Stimulated activated CD4-positive, alpha-beta T cell treated with anti-CD3 and anti-CD28 coated beads, Interleukin-4, amount 100 ng/mL, for 48 hours (primary cell): ENCODE data around the gene METRN.

Source experiments
- DNase-seq, 2 donors: peaks; one replicate each; pipeline ENCODE4 v3.0.0-alpha.2; 2020; ENCODE audit warnings: low read depth in 2 of 2

Gene METRN

DNA sequence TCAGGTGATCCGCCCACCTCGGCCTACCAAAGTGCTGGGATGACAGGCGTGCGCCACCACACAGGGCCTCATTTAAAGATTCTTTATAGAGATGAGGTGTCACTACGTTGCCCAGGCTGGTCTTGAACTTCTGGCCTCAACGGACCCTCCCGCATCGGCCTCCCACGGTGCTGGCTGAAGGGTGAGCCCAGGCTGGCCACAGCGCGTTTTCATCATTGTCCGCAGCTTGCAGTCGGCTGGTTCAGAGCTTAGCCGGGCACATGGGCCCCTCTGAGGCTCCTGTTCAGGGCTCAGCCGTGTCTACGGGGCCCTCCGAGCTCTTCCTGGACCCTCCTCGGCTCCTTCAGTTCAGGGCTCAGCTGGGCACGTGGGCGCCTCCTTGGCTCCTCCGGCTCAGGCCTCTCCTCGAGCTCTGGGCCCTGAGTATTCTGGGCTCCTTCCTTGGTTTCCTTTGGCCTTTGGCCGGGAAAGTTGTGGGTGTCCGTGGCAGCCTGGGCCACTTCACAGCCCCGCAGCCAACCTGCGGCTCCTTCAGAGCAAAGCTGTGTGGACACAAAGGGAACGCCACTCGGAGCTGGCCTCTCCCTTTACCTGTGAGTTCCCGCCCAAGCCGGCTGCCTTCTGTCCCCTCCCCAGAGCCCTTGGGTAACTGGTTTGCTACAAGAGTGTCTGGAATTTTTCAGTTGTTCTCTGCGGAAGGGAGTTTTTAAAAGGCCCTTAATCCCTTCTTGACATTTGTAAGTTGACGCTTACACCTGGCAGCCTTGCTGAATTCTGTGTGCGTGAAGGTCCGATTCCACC is 44.4 kb downstream of the METRN start:
- DNase-seq, result no peak

DNA sequence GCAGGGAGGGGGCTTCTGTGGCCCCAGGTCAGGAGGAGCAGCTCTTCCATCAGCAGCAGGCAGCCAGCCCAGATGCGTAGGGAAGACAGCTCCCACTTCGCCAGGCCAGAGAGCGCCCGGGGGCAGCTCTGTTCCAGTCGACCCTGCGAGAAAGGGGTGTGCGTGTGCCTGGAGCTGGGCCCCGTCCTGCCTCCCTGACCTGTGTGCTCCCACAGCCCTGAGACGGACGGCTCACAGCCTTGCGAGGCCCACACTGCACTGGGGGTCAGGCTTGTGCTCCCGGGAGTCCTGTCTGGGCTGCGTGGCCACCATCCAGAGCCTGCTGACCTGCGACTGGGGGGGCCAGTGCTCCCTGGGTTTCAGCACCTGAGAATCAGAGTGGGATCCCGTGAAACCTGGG is 45.1 kb downstream of the METRN start:
- no peak for DNase-seq

DNA sequence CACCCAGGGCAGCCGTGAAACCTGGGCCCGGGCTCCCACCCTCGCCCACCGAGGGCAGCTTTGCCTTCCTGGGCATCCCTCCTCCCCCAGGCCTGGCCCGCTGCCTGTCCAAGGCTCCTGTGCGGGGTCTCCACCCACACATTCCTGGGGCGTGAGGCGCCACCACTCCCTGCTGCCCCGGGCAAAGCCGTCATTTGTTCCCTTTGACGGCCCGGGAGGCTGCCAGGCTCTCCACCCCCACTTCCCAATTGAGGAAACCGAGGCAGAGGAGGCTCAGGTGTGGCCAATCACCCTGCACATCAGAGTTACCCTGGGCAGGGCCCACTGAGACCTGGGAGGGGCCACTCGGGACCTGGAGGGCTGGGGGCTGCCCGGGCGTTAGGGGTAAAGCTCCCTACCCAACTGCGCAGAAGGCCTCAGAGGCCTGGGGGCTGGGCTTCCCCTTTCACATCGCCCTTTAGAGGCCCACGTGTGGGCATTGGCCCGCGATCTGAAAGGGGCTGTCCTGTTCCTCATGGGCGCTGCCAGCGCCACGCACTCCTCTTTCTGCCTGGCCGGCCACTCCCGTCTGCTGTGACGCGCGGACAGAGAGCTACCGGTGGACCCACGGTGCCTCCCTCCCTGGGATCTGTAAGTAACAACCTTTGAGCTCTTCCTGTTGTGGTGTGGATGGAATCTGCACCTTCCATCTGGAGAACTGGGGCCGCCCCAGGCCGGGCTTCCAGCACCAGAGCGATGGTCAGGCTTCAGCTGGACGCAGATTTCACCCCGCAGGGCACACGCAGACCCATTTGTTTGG is 45.8 kb downstream of the METRN start, which contains the start of gene MSLN:
MSLN (plus strand) TSS at position 190 of the 799 bp plus-strand sequence. CDS start 1,947 bp downstream, outside the sequence.
- DNase-seq, result no peak

DNA sequence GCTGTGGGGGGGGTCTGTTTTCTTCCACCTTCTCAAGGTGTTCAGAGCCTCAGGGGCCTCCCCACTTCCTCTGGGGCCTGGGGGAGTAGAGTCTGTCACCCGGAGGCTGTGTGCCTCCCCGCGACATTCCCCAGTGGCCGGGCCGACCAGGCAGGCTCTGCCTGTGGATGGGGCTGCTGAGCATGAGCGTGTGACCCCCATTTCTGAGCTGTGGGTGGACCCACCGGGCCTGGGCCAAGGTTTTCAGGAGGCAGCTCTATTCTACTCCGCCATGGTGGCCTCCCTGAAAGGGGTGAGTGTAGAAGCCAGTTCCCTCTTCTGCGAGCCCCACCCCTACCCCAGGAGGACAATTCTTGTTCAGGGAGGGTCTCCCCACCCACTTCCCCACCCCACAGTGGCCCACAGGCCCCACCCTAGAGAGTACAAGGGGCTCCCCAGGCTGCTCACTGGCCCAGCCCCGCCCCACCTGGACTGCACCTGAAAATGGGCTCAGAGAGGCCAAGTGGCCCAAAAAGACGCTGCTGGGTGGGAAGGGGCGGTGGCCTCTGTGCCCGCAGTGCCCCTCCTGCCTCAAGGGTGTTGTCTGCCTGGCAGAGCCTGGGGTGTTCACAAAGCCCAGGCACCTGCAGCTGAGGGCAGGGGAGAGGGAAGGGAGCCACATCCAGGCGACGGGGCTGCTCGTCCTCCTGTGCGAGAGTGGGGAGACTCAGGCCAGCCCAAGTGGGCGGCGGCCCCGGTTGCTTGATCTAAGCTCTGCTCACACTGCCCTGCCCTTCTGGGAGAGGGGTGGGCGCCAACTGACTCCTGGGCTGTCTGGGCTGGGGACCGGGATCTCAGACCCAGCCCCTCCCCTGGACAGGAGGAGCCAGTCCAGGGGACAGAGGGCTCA is 47.0 kb downstream of the METRN start:
- DNase-seq, result no peak

DNA sequence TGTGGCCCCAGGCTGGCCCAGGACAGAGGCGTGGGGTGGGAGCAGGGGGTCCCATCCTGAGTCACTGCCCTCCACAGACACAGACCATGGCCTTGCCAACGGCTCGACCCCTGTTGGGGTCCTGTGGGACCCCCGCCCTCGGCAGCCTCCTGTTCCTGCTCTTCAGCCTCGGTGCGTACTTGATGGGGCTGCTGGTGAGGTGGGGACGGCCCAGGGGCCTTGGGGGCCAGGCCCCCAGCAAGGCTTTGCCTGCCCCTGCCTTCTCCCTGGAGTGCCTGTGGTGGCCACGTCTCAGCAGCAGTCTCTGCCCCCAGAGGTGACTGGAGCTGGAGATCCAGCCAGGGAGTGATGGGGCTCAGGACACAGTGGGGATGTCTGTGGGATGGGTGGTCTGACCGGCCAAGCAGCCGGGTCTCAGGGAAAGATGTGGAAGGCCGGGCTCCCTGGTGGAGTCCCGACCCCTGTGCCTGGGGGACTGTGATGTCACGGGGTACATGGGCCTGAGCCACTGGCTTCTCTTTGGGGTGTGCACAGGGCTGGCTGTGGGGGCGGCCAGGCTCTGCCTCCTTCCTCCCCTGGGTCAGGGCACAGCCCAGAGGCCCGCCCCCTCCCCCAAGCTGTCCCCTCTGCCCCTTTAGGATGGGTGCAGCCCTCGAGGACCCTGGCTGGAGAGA is 47.8 kb downstream of the METRN start:
- DNase-seq, result no peak

DNA sequence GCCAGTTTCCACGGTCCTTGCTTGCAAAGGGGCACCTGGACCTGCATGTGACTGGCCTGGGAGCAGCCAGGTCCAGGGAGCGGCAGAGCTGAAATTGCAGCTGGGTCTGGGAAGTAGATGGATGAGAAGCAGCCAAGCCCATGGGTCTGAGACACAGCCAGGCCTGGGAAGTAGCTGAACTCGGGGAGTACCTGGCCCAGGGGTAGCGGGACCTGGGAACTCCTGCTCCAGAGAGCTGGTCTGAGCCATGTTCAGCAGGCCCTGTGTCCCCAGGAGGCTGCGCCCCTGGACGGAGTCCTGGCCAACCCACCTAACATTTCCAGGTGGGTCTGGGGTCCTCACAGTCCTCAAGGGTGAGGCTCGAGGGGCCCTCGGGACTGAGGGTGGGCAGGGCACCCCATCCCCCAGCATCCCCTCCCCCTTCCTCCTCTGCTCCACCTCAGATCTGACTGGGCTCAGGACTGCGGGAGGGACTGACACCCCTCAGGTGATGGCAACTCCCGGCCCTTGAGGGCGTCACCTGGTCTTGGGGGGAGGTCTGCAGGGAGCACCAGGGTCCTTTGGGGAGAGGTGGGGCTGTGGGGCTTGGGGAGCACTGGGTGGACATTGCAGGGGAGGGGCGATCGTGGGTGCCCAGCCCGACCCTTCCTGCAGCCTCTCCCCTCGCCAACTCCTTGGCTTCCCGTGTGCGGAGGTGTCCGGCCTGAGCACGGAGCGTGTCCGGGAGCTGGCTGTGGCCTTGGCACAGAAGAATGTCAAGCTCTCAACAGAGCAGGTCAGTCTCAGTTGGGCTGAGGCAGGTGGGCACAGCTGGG is 48.7 kb downstream of the METRN start:
- no peak for DNase-seq

DNA sequence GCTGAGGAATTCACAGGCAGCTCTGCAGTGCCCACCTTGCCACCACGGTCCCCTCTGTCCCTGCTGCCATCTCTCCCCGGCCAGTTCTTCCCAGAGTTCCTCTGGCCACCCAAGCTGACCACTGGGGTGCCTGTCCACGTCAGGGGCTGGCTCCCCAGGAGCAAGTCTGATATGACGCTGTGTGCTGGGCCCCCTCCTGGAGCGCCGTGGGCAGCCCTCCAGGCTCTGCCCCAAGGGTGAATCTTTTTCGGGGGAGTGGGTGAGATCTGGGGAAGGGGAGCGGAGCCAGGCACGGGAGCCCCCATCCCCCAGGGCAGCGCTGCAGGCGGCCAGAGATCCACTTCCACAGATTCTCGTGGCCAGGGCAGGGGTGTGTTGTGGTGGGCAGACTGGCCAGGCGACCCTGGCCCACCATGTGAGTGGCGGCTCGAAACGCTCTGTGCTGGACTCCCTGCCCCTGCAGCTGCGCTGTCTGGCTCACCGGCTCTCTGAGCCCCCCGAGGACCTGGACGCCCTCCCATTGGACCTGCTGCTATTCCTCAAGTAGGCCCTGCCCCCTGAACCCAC is 49.3 kb downstream of the METRN start:
- DNase-seq, result no peak

DNA sequence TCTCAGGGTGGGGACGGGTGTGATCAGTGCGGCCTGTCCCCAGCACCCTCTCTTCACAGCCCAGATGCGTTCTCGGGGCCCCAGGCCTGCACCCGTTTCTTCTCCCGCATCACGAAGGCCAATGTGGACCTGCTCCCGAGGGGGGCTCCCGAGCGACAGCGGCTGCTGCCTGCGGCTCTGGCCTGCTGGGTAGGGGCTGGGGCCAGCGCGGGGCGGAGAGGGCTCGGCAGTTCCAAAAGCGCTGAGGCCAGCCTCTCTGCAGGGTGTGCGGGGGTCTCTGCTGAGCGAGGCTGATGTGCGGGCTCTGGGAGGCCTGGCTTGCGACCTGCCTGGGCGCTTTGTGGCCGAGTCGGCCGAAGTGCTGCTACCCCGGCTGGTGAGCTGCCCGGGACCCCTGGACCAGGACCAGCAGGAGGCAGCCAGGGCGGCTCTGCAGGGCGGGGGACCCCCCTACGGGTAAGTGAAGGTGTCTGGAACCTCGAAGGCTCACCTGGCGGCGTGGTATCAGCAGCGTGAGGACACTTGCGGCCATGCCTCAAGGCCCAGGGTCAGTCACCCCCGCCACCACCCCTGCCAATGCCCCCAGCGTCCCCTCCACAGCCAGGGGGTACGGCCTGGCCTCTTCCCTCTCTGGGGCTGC is 50.0 kb downstream of the METRN start:
- no peak for DNase-seq

DNA sequence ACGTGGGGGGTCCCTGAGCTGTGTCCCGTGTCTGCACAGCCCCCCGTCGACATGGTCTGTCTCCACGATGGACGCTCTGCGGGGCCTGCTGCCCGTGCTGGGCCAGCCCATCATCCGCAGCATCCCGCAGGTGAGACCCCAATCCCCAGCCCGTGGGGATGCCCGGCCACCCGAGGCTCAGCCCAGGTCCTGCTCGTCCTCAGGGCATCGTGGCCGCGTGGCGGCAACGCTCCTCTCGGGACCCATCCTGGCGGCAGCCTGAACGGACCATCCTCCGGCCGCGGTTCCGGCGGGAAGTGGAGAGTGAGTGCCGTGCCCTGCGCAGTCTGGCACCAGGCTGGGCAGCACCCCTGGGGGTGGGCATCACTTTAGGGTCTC is 50.6 kb downstream of the METRN start:
- no peak for DNase-seq

DNA sequence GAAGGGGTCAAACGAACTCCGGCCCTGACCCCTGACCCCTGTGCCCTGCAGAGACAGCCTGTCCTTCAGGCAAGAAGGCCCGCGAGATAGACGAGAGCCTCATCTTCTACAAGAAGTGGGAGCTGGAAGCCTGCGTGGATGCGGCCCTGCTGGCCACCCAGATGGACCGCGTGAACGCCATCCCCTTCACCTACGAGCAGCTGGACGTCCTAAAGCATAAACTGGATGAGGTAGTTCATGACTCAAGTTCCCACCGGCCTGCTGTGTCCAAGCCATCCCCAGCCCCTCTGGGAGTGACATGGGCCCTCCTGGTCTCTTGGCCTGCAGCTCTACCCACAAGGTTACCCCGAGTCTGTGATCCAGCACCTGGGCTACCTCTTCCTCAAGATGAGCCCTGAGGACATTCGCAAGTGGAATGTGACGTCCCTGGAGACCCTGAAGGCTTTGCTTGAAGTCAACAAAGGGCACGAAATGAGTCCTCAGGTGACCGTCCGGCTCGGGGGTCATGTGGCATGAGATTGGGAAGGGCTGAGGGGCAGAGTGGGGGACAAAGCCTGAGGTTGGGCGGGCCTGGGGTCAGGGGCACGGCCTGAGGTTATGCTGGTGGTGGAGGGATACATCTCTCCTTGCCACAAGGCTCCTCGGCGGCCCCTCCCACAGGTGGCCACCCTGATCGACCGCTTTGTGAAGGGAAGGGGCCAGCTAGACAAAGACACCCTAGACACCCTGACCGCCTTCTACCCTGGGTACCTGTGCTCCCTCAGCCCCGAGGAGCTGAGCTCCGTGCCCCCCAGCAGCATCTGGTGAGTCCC is 51.3 kb downstream of the METRN start:
- DNase-seq, result no peak

DNA sequence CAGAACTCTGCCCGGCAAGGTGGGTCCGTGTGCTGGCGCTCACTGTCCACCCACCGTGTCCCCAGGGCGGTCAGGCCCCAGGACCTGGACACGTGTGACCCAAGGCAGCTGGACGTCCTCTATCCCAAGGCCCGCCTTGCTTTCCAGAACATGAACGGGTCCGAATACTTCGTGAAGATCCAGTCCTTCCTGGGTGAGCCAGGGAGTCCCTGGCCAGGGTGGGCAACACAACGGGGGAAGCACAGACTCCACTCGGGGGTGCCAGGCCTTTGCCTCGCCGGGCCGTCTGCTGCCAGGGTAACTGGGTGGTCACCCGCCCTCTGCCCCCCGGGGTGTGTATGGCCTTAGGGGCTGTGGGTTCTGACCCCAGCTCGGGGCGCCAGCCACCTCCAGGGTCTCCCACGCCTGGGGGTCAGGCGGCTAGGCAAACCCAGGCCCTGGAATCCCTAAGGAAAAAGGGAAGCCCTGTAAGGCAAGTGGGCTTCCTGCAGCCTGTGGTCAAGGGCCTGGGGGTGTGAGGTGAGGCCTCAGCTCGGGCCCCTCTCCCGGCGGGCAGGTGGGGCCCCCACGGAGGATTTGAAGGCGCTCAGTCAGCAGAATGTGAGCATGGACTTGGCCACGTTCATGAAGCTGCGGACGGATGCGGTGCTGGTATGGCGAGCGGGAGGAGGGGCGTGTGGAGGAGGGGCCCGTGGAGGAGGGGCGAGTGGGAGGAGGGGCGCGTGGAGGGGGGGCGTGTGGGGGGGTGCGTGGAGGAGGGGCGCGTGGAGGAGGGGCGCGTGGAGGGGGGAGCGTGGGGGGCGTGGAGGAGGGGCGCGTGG is 52.1 kb downstream of the METRN start:
- no peak for DNase-seq

DNA sequence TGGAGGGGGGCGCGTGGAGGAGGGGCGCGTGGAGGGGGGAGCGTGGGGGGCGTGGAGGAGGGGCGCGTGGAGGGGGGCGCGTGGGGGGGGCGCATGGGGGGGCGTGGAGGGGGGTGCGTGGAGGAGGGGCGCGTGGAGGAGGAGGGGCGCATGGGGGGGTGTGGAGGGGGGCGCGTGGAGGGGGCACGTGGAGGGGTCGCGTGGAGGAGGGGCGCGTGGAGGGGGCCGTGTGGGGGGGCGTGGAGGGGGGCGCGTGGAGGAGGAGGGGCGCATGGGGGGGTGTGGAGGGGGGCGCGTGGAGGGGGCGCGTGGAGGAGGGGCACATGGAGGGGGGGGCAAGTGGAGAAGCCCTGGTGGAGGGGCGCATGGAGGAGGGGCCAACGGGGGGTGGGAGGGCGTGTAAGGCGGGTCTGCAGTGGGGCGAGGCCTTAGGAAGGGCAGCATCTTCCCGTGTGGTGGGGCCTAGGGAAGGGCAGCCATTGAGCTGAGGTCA is 52.9 kb downstream of the METRN start:
- DNase-seq, result no peak

DNA sequence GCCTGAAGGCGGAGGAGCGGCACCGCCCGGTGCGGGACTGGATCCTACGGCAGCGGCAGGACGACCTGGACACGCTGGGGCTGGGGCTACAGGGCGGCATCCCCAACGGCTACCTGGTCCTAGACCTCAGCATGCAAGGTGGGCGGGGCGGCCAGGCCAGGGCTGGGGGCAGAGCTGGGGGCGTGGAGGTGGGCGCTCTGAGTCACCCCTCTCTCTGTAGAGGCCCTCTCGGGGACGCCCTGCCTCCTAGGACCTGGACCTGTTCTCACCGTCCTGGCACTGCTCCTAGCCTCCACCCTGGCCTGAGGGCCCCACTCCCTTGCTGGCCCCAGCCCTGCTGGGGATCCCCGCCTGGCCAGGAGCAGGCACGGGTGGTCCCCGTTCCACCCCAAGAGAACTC is 53.5 kb downstream of the METRN start:
- DNase-seq, result no peak
